ENCODE measurements around the gene TNXB. TPM values are rescaled to one million over a fixed set of nuclear protein-coding genes. Genes with fewer than 3 reads are reported as not detected.
A peak's percentile ranks its signal among the peaks of the same experiment; 100 is the strongest.

Gene TNXB, protein sequence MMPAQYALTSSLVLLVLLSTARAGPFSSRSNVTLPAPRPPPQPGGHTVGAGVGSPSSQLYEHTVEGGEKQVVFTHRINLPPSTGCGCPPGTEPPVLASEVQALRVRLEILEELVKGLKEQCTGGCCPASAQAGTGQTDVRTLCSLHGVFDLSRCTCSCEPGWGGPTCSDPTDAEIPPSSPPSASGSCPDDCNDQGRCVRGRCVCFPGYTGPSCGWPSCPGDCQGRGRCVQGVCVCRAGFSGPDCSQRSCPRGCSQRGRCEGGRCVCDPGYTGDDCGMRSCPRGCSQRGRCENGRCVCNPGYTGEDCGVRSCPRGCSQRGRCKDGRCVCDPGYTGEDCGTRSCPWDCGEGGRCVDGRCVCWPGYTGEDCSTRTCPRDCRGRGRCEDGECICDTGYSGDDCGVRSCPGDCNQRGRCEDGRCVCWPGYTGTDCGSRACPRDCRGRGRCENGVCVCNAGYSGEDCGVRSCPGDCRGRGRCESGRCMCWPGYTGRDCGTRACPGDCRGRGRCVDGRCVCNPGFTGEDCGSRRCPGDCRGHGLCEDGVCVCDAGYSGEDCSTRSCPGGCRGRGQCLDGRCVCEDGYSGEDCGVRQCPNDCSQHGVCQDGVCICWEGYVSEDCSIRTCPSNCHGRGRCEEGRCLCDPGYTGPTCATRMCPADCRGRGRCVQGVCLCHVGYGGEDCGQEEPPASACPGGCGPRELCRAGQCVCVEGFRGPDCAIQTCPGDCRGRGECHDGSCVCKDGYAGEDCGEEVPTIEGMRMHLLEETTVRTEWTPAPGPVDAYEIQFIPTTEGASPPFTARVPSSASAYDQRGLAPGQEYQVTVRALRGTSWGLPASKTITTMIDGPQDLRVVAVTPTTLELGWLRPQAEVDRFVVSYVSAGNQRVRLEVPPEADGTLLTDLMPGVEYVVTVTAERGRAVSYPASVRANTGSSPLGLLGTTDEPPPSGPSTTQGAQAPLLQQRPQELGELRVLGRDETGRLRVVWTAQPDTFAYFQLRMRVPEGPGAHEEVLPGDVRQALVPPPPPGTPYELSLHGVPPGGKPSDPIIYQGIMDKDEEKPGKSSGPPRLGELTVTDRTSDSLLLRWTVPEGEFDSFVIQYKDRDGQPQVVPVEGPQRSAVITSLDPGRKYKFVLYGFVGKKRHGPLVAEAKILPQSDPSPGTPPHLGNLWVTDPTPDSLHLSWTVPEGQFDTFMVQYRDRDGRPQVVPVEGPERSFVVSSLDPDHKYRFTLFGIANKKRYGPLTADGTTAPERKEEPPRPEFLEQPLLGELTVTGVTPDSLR (N-terminal part only)
- 0.80 and 1.3 TPM in 2 replicates for polyA plus RNA-seq (2011; rRNA removed)
- 0.28 and 0.44 TPM in 2 replicates for polyA plus RNA-seq (2012; cell fraction: cytosol; rRNA removed)
- 1.2 and 2.0 TPM in 2 replicates for polyA plus RNA-seq (2012; cell fraction: nucleus; rRNA removed)
- 0.51 to 1.7 TPM (median 0.64 TPM) in 3 replicates for polyA plus RNA-seq (2017; fragmentation: RNase III; extraction: RNeasy Plus Mini Kit Qiagen cat#74134 plus additional on column Dnase treatment)
- 0.68 and 0.87 TPM in 2 replicates for polyA minus RNA-seq (2011; rRNA and poly(A)+ RNA removed)

- DNase-seq (ENCODE audit: low read depth in 1 of 2, low spot score in 1 of 2) (no peak), ATAC-seq (no peak), FAIRE-seq (no peak)
- H3K27ac ChIP-seq, result peak within 1 kb of the TSS in 1 of 2 experiments; percentile 55; a peak in 3 of 6 replicates
- POLR2A ChIA-PET, result no interaction called here
- CTCF ChIA-PET, result interaction anchor here (1.2 to 5.5 kb wide), 3 partner anchors 8 to 88 kb away, joined by 4 to 39 read pairs (median 4); no protein-coding TSS in a partner anchor
- peaks cover 20% of the 10 kb centered on the region for H3K4me1 ChIP-seq
- TF ChIP-seq, protein P1, sequence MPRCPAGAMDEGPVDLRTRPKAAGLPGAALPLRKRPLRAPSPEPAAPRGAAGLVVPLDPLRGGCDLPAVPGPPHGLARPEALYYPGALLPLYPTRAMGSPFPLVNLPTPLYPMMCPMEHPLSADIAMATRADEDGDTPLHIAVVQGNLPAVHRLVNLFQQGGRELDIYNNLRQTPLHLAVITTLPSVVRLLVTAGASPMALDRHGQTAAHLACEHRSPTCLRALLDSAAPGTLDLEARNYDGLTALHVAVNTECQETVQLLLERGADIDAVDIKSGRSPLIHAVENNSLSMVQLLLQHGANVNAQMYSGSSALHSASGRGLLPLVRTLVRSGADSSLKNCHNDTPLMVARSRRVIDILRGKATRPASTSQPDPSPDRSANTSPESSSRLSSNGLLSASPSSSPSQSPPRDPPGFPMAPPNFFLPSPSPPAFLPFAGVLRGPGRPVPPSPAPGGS (IDR thresholded peaks at IDR 0.05), result no peak
- TF ChIP-seq NR3C1 (IDR thresholded peaks at IDR 0.05) (no peak), POLR2AphosphoS2 (conservative IDR thresholded peaks at IDR 0.05; ENCODE audit: low read length) (no peak), TFCP2L1 (CRISPR knock-in tag; IDR thresholded peaks at IDR 0.05) (no peak), ZNF302 (CRISPR knock-in tag; IDR thresholded peaks at IDR 0.05) (no peak), FOXS1 (CRISPR knock-in tag; IDR thresholded peaks at IDR 0.05) (no peak), MYC (IDR thresholded peaks at IDR 0.05; ENCODE audit: borderline replicate concordance, low read length) (no peak), KDM5A (IDR thresholded peaks at IDR 0.05) (no peak), RARB (CRISPR knock-in tag; IDR thresholded peaks at IDR 0.05) (no peak), RAD21 (conservative IDR thresholded peaks at IDR 0.05 in 1 of 2, IDR thresholded peaks at IDR 0.05 in 1 of 2) (no peak), HOXA7 (CRISPR knock-in tag; IDR thresholded peaks at IDR 0.05) (no peak), HOXB5 (CRISPR knock-in tag; IDR thresholded peaks at IDR 0.05) (no peak), GATA3 (IDR thresholded peaks at IDR 0.05; ENCODE audit: borderline replicate concordance) (no peak)
- TF ChIP-seq, protein P2, sequence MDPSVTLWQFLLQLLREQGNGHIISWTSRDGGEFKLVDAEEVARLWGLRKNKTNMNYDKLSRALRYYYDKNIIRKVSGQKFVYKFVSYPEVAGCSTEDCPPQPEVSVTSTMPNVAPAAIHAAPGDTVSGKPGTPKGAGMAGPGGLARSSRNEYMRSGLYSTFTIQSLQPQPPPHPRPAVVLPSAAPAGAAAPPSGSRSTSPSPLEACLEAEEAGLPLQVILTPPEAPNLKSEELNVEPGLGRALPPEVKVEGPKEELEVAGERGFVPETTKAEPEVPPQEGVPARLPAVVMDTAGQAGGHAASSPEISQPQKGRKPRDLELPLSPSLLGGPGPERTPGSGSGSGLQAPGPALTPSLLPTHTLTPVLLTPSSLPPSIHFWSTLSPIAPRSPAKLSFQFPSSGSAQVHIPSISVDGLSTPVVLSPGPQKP (IDR thresholded peaks at IDR 0.05; ENCODE audit: low read depth, low read length), result no peak
- no peak within 1 kb of the TSS for H3K4me3 ChIP-seq
- H3K4me2 ChIP-seq, result peak within 1 kb of the TSS; percentile 41; the same call in 2 of the 3 replicates
- WGBS (ENCODE audit: missing lambda C conversion rate), result 85% methylated on average over 8 of the region's 12 CpGs
- no peaks in the 10 kb centered on the region for H3K9me3 ChIP-seq
Observed at GRCh38 chr6:32109114-32109764, at the start of gene TNXB. Gene TNXB, minus strand, starts transcription at chr6:32109338. Its CDS starts 11,140 bp downstream, at chr6:32098198.

GRCh38 chr6:32158052-32158451, 48.9 kb upstream of the TNXB start:
- no peaks in the 10 kb centered on the region for H3K9me3 ChIP-seq
- ChIA-PET POLR2A (no interaction called here), CTCF (interaction anchor here (2.3 kb wide), 1 partner anchor 40 kb away, joined by 16 read pairs; no protein-coding TSS in a partner anchor)
- H3K27ac ChIP-seq, result no peak overlapping the region
- H3K4me2 ChIP-seq, result no peak overlapping the region
- FAIRE-seq (no peak), ATAC-seq (no peak), DNase-seq (ENCODE audit: low read depth in 1 of 2, low spot score in 1 of 2) (no peak)
- TF ChIP-seq HOXB5 (CRISPR knock-in tag; IDR thresholded peaks at IDR 0.05) (no peak), CBX2 (IDR thresholded peaks at IDR 0.05; ENCODE audit: borderline replicate concordance, low read depth) (no peak), ESRRA (IDR thresholded peaks at IDR 0.05; ENCODE audit: borderline replicate concordance, low read length) (no peak), RCOR1 (IDR thresholded peaks at IDR 0.05; ENCODE audit: low read depth, low read length) (no peak), ZC3H11A (IDR thresholded peaks at IDR 0.05) (no peak), KDM1A (IDR thresholded peaks at IDR 0.05; ENCODE audit: low read depth) (no peak), MAX (IDR thresholded peaks at IDR 0.05) (no peak), NR3C1 (IDR thresholded peaks at IDR 0.05) (no peak), ZNF302 (CRISPR knock-in tag; IDR thresholded peaks at IDR 0.05) (no peak), HDAC2 (IDR thresholded peaks at IDR 0.05) (no peak), JUNB (IDR thresholded peaks at IDR 0.05) (no peak)
- peaks cover 10% of the 10 kb centered on the region; the same call in 2 of the 3 replicates for H3K4me1 ChIP-seq
- no peak overlapping the region for H3K4me3 ChIP-seq
